CD4-positive, alpha-beta T cell (primary cell): ENCODE measurements around the gene BCDIN3D. TPM values are rescaled to one million over a fixed set of nuclear protein-coding genes. Genes with fewer than 3 reads are reported as not detected.

Source experiments
- ATAC-seq: fragments of 200-7000 bp; cut with Tn5 transposase; one replicate; pipeline ENCODE4 v1.10.0; 2022; ENCODE audit warnings: mild to moderate bottlenecking; ENCODE audit not compliant: poor library complexity
- CTCF ChIA-PET: fragments of 350-600 bp; sonication (Branson Sonifier 250); formaldehyde crosslinking; loops from one replicate; lab custom pipeline; 2021; ENCODE audit warnings: antibody characterized with exemption, inconsistent platforms; lab: Charles Lee
- POLR2A ChIA-PET: fragments of 350-600 bp; sonication (Branson Sonifier 250); formaldehyde crosslinking; loops from one replicate; lab custom pipeline; 2021; ENCODE audit warnings: antibody characterized with exemption, inconsistent platforms; lab: Charles Lee
- DNase-seq, 14 experiments: peaks; one replicate each; pipeline ENCODE4 v3.0.0-alpha.2; 2013 to 2020; ENCODE audit warnings: mixed read lengths in 2 of 14
- H3K27ac ChIP-seq, 2 donors: one replicate each; pipeline versions ENCODE4 v1.5.1 to v1.7.0; 2013; ENCODE audit warnings: low read length in 2 of 2, low read depth in 1 of 2, mild to moderate bottlenecking in 1 of 2
- H3K27me3 ChIP-seq, 2 experiments: 1 replicate in 1 of 2; 2 replicates in 1 of 2; pipeline versions ENCODE4 v1.6.1 to v1.7.0; 2013; ENCODE audit warnings: low read length in 2 of 2, control low read depth in 1 of 2, mild to moderate bottlenecking in 1 of 2, moderate library complexity in 1 of 2; ENCODE audit not compliant: insufficient read depth in 2 of 2, control insufficient read depth in 1 of 2
- H3K36me3 ChIP-seq: one replicate; pipeline ENCODE4 v1.6.1; 2013; ENCODE audit warnings: low read length, control low read depth; ENCODE audit not compliant: insufficient read depth
- H3K4me1 ChIP-seq: one replicate; pipeline ENCODE4 v1.6.1; 2013; ENCODE audit warnings: low read length, control low read depth; ENCODE audit not compliant: insufficient read depth
- H3K4me3 ChIP-seq: one replicate; pipeline ENCODE4 v1.5.1; 2013; ENCODE audit warnings: mild to moderate bottlenecking, low read length, moderate library complexity
- H3K9me3 ChIP-seq, 2 experiments: 1 replicate in 1 of 2; 2 replicates in 1 of 2; pipeline versions ENCODE4 v1.6.1 to v1.7.0; 2013; ENCODE audit warnings: low read length in 2 of 2, mild to moderate bottlenecking in 2 of 2, control low read depth in 1 of 2, moderate library complexity in 1 of 2; ENCODE audit not compliant: control insufficient read depth in 1 of 2, insufficient read depth in 1 of 2
- H3K27ac Mint-ChIP-seq: one replicate; pipeline ENCODE4 v1.8.0; 2020; ENCODE audit warnings: mixed read lengths
- H3K27me3 Mint-ChIP-seq: one replicate; pipeline ENCODE4 v1.8.0; 2021; ENCODE audit warnings: mixed read lengths
- H3K36me3 Mint-ChIP-seq: one replicate; pipeline ENCODE4 v1.8.0; 2021; ENCODE audit warnings: low read depth, mixed read lengths
- H3K4me1 Mint-ChIP-seq: one replicate; pipeline ENCODE4 v1.8.0; 2021; ENCODE audit warnings: low read depth, mixed read lengths
- H3K4me3 Mint-ChIP-seq: one replicate; pipeline ENCODE4 v1.8.0; 2020; ENCODE audit warnings: mild to moderate bottlenecking, mixed read lengths
- H3K9me3 Mint-ChIP-seq: one replicate; pipeline ENCODE4 v1.8.0; 2020; ENCODE audit warnings: mixed read lengths
- intact Hi-C, 2 experiments: fragments of 100-400 bp; cut with DNase I in 1 of 2; cut with micrococcal nuclease in 1 of 2; formaldehyde crosslinking; loops; one replicate each; pipeline versions ENCODE4 v1.15.1 to v1.9.0; 2023 to 2025; cut with DNase I, micrococcal nuclease
- polyA plus RNA-seq, 2 donors: library from polyadenylated mRNA; unstranded; fragments of 120-200 nt; gene quantifications; one replicate each; pipeline ENCODE4 v1.2.1, GENCODE V29; 2013
- total RNA-seq, 174 experiments: library from RNA in 2 of 174; stranded (reverse) in 2 of 174; gene quantifications; one replicate each; pipeline ENCODE4 v1.2.3 and lab custom pipeline; 2021 to 2026
- TF ChIP-seq, protein P1 (sequence below): fragments of 200-600 bp; IDR thresholded peaks from one replicate; pipeline ENCODE4 v1.8.0; 2022; ENCODE audit warnings: antibody characterized with exemption, mild to moderate bottlenecking

The BCDIN3D gene, protein sequence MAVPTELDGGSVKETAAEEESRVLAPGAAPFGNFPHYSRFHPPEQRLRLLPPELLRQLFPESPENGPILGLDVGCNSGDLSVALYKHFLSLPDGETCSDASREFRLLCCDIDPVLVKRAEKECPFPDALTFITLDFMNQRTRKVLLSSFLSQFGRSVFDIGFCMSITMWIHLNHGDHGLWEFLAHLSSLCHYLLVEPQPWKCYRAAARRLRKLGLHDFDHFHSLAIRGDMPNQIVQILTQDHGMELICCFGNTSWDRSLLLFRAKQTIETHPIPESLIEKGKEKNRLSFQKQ
- total RNA-seq (1 to 10 TPM; 2.8 to 3.9 TPM), total RNA-seq (lab: John Stamatoyannopoulos, UW) (4.8 to 24.0 (median 13.5) reads per million in 172 experiments)
- polyA plus RNA-seq (2013, experiment 1 of 2), result 5.0 TPM
- 4.3 TPM for polyA plus RNA-seq (2013, experiment 2 of 2)

DNA sequence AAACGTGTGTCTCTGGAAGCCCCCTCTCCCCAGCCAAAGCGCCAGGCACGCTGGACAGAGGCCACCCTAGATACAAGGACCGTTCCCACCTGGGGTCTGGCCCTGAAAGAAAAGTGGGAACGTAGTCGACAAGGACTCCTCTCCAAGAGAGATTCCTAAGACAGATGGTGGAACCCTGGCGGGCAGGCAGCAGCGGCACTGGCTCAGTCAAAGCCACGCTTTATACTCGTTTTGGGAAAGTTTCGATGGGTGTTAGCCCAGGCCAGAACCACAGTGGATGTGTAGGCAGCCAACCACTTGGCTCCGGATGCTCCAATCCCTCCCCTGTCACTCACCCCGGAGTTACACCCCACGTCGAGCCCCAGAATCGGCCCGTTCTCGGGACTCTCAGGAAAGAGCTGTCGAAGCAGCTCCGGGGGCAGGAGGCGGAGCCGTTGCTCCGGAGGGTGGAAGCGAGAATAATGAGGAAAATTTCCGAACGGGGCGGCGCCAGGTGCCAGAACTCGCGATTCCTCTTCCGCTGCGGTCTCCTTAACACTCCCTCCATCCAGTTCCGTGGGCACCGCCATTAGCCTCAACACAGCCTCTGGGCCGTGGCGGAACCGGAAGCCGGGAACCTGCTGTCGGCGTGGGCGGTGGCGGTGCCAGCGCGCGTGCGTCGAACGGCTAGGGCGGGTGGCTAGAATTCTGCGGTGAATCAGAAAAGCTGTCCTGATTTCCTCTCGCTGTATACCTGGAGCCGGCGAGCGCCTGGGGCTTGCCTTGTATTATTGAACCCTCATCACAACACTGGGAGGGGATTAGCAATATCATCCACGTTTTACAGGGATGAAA lies at the start of gene BCDIN3D:
TSS of gene BCDIN3D (minus strand) at position 588 of the 834 bp plus-strand sequence. CDS start at position 569, 19 bp downstream.
- CTCF ChIA-PET, result interaction anchor here (0.9 to 1.9 kb wide), 4 partner anchors 15 to 220 kb away, joined by 4 read pairs; partner anchors contain the start of genes NCKAP5L, PRPF40B and TMBIM6
- Histone ChIP-seq H3K27me3 (no peaks in the 10 kb centered on the region), H3K27ac (peak within 1 kb of the TSS; percentile 80 to 85), H3K4me3 (peak within 1 kb of the TSS; percentile 83), H3K4me1 (peaks cover 34% of the 10 kb centered on the region), H3K36me3 (peaks cover 6% of the 10 kb centered on the region), H3K9me3 (no peaks in the 10 kb centered on the region)
- TF ChIP-seq, protein P1, sequence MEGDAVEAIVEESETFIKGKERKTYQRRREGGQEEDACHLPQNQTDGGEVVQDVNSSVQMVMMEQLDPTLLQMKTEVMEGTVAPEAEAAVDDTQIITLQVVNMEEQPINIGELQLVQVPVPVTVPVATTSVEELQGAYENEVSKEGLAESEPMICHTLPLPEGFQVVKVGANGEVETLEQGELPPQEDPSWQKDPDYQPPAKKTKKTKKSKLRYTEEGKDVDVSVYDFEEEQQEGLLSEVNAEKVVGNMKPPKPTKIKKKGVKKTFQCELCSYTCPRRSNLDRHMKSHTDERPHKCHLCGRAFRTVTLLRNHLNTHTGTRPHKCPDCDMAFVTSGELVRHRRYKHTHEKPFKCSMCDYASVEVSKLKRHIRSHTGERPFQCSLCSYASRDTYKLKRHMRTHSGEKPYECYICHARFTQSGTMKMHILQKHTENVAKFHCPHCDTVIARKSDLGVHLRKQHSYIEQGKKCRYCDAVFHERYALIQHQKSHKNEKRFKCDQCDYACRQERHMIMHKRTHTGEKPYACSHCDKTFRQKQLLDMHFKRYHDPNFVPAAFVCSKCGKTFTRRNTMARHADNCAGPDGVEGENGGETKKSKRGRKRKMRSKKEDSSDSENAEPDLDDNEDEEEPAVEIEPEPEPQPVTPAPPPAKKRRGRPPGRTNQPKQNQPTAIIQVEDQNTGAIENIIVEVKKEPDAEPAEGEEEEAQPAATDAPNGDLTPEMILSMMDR, result no peak
- DNase-seq (peak; percentile 86 to 97 (median 90)), ATAC-seq (peak; percentile 90)
- H3K4me1 Mint-ChIP-seq, result peaks cover 43% of the 10 kb centered on the region
- POLR2A ChIA-PET, result interaction anchor here (0.6 to 3.2 kb wide), 16 partner anchors 9 to 476 kb away, joined by 4 to 33 read pairs (median 7); partner anchors contain the start of genes COX14, NCKAP5L, PRPF40B and SPATS2
- intact Hi-C loops, result loop anchor here (1.0 to 10.0 kb wide), 5 partner anchors 14 to 215 kb away; partner anchors contain the start of genes NCKAP5L (in 1 of the 2), RACGAP1 (in 1 of the 2) and TMBIM6 (in 1 of the 2)
- peak within 1 kb of the TSS; percentile 90 for H3K4me3 Mint-ChIP-seq
- peak within 1 kb of the TSS; percentile 88 for H3K27ac Mint-ChIP-seq
- H3K36me3 Mint-ChIP-seq, result peaks cover 8% of the 10 kb centered on the region
- H3K9me3 Mint-ChIP-seq, result no peaks in the 10 kb centered on the region
- no peaks in the 10 kb centered on the region for H3K27me3 Mint-ChIP-seq

DNA sequence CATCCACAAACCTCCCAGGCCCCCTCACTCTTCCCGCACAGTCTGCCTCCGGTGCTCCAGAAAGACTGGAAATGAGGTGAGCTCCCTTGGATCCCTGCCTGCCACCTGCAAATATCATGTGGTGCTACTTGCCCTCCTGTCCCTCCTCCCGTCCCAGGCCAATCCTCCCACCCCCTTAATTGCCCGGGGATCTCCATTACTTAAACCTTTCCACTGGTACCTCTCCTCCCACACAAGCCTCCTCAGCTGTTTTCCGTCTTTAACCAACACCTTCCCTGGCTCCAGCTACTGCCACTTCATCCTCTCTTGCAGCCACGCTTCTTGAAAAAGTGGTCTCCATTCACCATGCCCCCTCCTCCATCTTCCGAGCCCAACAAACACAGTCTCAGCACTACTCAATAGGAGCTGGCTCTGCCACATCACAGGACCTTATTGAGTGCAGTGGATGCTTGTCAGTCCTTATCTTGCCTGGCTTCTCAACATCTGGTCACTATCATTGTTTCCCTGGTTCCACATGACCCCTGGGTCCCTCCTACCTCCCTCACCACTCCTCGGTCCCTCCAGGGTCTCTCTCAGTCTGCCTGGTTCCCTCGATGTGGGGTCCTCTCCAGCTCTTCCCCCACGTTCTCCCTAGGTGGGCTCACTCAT lies 49.3 kb upstream of the BCDIN3D start:
- Mint-ChIP-seq H3K27me3 (peaks cover under 1% of the 10 kb centered on the region), H3K27ac (no peak overlapping the region)

More for the DNA sequence above, 49.3 kb upstream of the BCDIN3D start:
- Histone ChIP-seq H3K27ac (no peak overlapping the region), H3K4me1 (peaks cover 13% of the 10 kb centered on the region), H3K36me3 (no peaks in the 10 kb centered on the region), H3K9me3 (no peaks in the 10 kb centered on the region), H3K27me3 (peaks cover 5 to 7% of the 10 kb centered on the region in 2 experiments), H3K4me3 (no peak overlapping the region)
- ChIA-PET CTCF (interaction anchor here (1.4 kb wide), 1 partner anchor 75 kb away, joined by 3 read pairs; no protein-coding TSS in a partner anchor), POLR2A (no interaction called here)
- ATAC-seq (no peak), DNase-seq (no peak)
- H3K36me3 Mint-ChIP-seq, result no peaks in the 10 kb centered on the region
- H3K4me1 Mint-ChIP-seq, result no peaks in the 10 kb centered on the region
- no peak overlapping the region for H3K4me3 Mint-ChIP-seq
- TF ChIP-seq, protein P1, result no peak
- no peaks in the 10 kb centered on the region for H3K9me3 Mint-ChIP-seq
- intact Hi-C loops, result no loop called here
